Fibroblast of skin of right biceps (primary cell): Measurements from ENCODE around the gene RLN3.

Experiments
- DNase-seq: peaks from one replicate; pipeline ENCODE4 v3.0.0-alpha.2; 2013

Gene RLN3, protein sequence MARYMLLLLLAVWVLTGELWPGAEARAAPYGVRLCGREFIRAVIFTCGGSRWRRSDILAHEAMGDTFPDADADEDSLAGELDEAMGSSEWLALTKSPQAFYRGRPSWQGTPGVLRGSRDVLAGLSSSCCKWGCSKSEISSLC

GRCh38 chr19:14027856-14028450 lies at the start of gene RLN3:
TSS of gene RLN3 (plus strand) at chr19:14028148. CDS start at chr19:14028205, 57 bp downstream.
- no peak for DNase-seq

GRCh38 chr19:13978351-13979243 lies 49.4 kb upstream of the RLN3 start:
- DNase-seq: peak; percentile 69

DNA sequence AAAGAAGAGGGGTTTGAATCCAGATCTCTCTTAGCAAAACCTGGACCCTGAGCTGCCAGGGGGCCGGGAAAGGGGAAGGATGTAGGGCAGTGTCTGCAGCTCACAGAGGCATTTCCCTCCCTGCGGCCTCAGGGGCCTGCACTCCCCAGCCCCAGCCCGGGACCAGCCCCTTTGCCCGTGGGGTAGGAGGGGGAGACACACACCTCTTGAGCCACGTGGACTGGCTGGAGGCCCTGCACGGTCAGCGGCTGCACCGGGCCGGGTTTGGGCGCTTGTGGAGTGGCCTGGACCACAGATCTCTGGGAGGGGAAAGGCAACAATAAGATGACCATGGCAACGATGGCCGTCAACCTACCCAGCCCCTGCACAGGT lies 48.7 kb upstream of the RLN3 start:
- DNase-seq: no peak

- DNase-seq: no peak
These were observed 48.3 kb upstream of the RLN3 start for GRCh38 chr19:13979686-13980085.

GRCh38 chr19:13980340-13980739 lies 47.6 kb upstream of the RLN3 start:
- DNase-seq: no peak

DNA sequence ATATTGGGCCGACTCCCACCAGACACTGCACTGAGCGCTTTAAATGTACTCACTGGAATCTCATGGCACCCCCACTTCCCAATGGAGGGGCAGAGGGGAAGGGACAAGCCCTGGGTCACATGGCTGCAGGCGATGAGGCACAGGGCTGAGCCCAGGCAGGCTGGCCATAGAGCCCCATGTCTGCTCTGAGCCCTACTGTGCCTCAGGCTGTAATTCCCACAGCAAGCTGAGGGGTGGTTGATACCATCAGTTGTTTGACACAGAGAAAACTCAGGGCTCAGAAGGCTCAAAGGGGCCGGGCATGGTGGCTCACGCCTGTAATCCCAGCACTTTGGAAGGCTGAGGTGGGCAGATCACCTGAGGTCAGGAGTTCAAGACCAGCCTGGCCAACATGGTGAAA lies 46.9 kb upstream of the RLN3 start:
- no peak for DNase-seq

DNA sequence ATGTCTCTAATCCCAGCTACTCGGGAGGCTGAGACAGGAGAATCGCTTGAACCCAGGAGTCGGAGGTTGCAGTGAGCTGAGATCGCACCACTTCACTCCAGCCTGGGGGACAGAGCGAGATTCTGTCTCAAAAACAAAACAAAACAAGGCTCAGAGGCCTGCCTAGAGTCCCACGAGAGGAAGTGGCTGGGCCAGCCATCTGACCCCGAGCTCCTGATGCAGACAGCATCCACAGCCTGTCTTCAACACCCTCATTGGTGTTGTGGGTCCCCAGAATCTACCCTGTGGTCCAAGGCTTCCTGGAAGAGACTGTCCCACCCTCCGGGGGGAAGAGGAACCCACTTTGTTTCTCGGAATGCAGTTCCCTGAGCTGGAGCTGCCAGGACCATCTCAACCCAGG lies 46.5 kb upstream of the RLN3 start:
- no peak for DNase-seq

- no peak for DNase-seq
These were observed 45.9 kb upstream of the RLN3 start for GRCh38 chr19:13981988-13982501.

- no peak for DNase-seq
These were observed 45.2 kb upstream of the RLN3 start for GRCh38 chr19:13982773-13983172.

DNA sequence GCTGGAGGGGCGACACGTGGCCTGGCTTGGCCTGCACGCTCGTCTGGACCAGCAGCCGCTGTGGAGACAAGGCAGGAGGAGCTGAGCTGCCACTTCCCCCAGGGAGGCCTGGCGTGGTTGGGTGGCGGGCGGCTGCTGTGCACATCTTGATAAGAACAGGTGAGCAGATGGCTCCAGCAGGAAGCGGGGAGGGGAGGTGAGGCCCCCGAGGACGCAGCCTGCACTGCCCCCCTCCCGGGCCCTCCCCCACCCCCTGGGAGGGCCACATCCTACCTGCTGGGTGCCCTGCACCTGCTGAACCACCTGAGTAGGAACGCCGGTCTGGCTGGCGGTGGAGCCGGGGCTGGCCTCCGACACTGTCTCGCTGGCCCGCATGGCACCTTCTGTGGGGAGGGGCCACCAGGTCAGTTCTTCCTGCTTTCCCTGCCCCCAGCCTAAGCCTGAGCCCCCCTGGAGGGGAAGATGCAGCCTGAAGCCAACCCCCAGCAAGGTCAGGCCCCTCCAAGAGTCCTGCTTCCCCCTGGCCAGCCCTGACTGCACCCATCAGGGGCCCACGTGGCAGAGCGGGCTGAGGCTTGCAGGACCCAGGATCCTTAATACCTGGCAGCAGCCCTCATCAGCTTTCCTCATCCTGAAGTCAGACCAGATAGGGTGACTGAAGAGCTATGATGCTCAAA lies 44.6 kb upstream of the RLN3 start:
- DNase-seq: no peak

DNA sequence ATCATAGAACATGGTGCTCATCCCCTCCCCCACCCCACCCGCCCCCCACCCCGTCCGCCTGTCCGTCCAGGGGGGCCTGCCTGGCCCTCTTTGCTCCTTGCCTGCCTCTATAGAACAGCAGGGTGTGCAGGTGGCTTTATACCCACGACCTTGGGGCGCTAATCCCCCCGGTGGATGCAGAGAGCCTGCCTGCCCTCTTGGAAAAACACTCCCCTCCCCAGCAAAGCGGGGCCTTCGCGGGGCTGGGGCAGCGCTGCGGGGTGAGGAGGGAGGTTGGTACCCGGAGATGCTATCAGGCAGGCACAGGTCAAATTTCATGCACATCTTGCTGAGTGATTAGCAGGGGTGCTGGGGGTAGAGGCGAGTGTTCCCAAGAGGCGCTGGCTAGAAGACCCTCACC lies 43.8 kb upstream of the RLN3 start:
- DNase-seq: no peak

- DNase-seq: no peak
These were observed 42.8 kb upstream of the RLN3 start for GRCh38 chr19:13984875-13985741.

DNA sequence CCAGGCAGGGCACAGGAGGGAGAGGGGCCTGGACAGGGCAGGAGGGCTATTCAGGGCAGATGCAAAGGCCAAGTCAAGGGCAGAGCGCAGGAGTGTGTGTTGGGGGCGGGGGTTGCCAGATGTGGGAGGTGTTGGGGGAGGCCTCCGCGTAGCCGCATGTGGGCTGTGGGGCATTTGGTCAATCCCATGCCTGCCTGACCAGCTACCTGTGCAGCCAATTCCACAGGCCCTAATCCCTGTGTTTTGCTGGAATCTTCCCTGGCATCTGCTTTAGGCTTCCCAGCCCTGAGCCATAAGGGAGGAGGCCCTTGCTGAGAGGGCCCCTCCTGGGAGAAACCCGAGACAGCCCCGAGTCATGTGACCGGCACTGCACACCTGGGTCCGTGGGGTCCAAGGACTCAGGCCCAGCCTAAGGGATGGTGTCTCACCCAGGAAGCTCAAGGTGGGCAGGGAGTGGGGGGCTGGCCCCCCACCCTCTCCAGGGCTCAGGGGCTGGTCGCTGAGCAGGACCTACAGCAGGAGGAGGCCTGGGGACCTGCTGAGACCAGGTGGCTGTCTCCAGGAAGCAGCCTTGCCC lies 42.1 kb upstream of the RLN3 start:
- DNase-seq: no peak

- DNase-seq: peak; percentile 93
These were observed 41.5 kb upstream of the RLN3 start for GRCh38 chr19:13986348-13986904.

DNA sequence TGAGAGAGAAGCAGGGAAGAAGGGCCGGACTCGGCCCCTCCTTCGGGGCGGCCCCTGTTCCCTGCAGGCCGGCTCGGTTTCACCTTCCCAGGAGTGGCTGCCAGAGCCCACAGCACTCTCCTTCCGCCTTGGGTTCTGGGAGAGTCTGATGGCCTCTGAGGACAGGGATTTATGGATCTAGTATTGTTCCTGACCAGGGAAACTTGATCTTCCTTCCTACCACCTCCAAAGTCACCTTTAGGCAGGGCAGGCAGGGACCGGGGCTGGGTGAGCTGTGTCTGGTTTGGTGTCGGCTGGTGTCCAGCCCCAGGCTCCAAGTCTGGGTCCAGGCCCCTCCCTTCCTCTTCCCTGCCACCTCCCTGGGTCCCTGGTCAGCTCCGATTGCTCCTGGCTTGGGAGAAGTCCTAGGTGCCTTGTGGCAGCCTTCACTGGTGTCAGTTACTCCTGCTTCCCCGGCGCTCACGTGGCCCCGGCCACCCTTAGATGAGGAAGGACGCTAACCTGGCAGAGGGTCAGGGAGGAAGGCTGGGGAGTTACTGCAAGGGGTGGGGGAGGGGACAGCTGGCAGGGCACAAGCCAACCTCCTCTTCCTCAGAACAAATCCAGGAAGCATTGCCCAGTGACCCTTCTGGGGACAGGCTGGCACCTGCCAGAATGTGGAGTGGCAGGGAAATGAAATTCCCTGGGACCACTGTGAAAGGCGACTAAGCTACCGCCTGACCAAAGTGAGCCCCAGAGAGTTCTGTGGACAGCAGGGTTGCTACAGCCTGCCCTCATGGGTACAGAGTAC lies 40.7 kb upstream of the RLN3 start:
- DNase-seq: no peak

DNA sequence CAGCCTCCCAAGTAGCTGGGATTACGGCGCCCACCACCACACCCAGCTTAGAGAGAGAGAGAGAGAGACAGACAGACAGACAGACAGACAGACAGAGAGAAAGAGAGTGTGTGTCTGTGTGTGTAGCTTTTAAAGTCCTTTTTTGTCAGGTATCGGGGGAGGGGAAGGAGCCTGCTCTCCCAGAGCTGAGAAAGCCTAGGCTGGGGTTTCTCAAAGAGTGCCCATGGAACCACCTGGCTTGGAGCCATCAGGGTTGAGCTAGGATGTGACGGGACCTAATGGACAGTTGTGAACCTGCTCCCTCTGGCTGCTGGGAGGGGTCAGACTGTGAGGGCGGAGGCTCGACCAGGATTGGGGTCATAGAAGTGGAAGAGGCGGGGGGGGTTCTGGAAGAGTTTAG lies 38.5 kb upstream of the RLN3 start:
- DNase-seq: no peak

- DNase-seq: no peak
These were observed 37.9 kb upstream of the RLN3 start for GRCh38 chr19:13990085-13990484.

GRCh38 chr19:13992025-13992424 lies 35.9 kb upstream of the RLN3 start:
- no peak for DNase-seq

GRCh38 chr19:13993590-13994300 lies 34.2 kb upstream of the RLN3 start:
- DNase-seq: no peak
